AG04450 (cell line): ENCODE data around the gene TMEM88. TPM values are rescaled to one million over a fixed set of nuclear protein-coding genes. Genes with fewer than 3 reads are reported as not detected.

Experiments used
- CTCF ChIA-PET: fragments of 300-600, 350-600 bp; formaldehyde crosslinking; extraction: SDS; loops from one replicate; lab custom pipeline; 2022; ENCODE audit warnings: antibody characterized with exemption, inconsistent platforms; lab: Charles Lee
- POLR2A ChIA-PET: fragments of 350-600 bp; formaldehyde crosslinking; extraction: SDS; loops from one replicate; lab custom pipeline; 2021; ENCODE audit warnings: antibody characterized with exemption, inconsistent platforms; lab: Yijun Ruan, JAX
- DNase-seq: peaks from one replicate; pipeline ENCODE4 v3.0.0-alpha.2; 2011; ENCODE audit warnings: low read depth, low spot score
- H3K27ac ChIP-seq: one replicate; pipeline ENCODE4 v1.5.1; 2012; ENCODE audit warnings: low read depth, low read length, control low read depth
- H3K27me3 ChIP-seq: one replicate; pipeline ENCODE4 v1.6.0; 2012; ENCODE audit warnings: low read length; ENCODE audit not compliant: control insufficient read depth, insufficient read depth
- H3K4me3 ChIP-seq: 2 replicates; pipeline ENCODE4 v1.5.1; 2011; ENCODE audit warnings: mild to moderate bottlenecking, low read depth, low read length, control low read depth
- H3K9me3 ChIP-seq: 2 replicates; pipeline ENCODE4 v1.5.1; 2012; ENCODE audit warnings: low read length; ENCODE audit not compliant: control insufficient read depth, insufficient read depth
- CTCF ChIP-seq: IDR thresholded peaks from 2 replicates; pipeline ENCODE4 v1.5.1; 2011; ENCODE audit warnings: low read depth, low read length, control low read depth, inconsistent platforms
- polyA plus RNA-seq: library from polyadenylated mRNA; depleted of rRNA; stranded (reverse); fragments of >200 nt; gene quantifications from 2 replicates; pipeline ENCODE4 v1.2.3, GENCODE V29; 2011

Gene TMEM88
- polyA plus RNA-seq, 1 experiment = 0.29 TPM

- DNase-seq = no peak
- TF ChIP-seq CTCF = no peak
- Histone ChIP-seq H3K4me3 (no peak overlapping the region), H3K27ac (no peak overlapping the region), H3K27me3 (no peaks in the 10 kb centered on the region), H3K9me3 (no peaks in the 10 kb centered on the region)
- ChIA-PET CTCF (no interaction called here), POLR2A (no interaction called here)
Observed at GRCh38 chr17:7880076-7880868, 25.4 kb downstream of the TMEM88 start.

GRCh38 chr17:7881276-7882054, 26.6 kb downstream of the TMEM88 start:
- no peak for DNase-seq
- no peak for TF ChIP-seq CTCF
- Histone ChIP-seq H3K9me3 (no peaks in the 10 kb centered on the region; the same call in 1 of the 2 replicates), H3K4me3 (no peak overlapping the region), H3K27ac (no peak overlapping the region), H3K27me3 (no peaks in the 10 kb centered on the region)
- ChIA-PET POLR2A (no interaction called here), CTCF (no interaction called here)

- no peak for DNase-seq
- Histone ChIP-seq H3K9me3 (no peaks in the 10 kb centered on the region; the same call in 1 of the 2 replicates), H3K27me3 (no peaks in the 10 kb centered on the region), H3K27ac (no peak overlapping the region), H3K4me3 (no peak overlapping the region)
- ChIA-PET CTCF (interaction anchor here (1.2 kb wide), 1 partner anchor 108 kb away, joined by 4 read pairs; no protein-coding TSS in a partner anchor), POLR2A (no interaction called here)
- no peak for TF ChIP-seq CTCF
Observed at GRCh38 chr17:7882068-7882467, 27.2 kb downstream of the TMEM88 start.

- no peak for TF ChIP-seq CTCF
- Histone ChIP-seq H3K9me3 (no peaks in the 10 kb centered on the region; the same call in 1 of the 2 replicates), H3K4me3 (no peak overlapping the region), H3K27ac (no peak overlapping the region), H3K27me3 (no peaks in the 10 kb centered on the region)
- POLR2A ChIA-PET = interaction anchor here (1.1 kb wide), 1 partner anchor 50 kb away, joined by 3 read pairs; no protein-coding TSS in a partner anchor
- DNase-seq = no peak
- CTCF ChIA-PET = interaction anchor here (1.2 kb wide), 2 partner anchors 15 to 107 kb away, joined by 3 to 4 read pairs; no protein-coding TSS in a partner anchor
Observed at GRCh38 chr17:7882629-7883028, 27.8 kb downstream of the TMEM88 start.
